ENCODE data around the gene CXCL6.

The CXCL6 gene

DNA sequence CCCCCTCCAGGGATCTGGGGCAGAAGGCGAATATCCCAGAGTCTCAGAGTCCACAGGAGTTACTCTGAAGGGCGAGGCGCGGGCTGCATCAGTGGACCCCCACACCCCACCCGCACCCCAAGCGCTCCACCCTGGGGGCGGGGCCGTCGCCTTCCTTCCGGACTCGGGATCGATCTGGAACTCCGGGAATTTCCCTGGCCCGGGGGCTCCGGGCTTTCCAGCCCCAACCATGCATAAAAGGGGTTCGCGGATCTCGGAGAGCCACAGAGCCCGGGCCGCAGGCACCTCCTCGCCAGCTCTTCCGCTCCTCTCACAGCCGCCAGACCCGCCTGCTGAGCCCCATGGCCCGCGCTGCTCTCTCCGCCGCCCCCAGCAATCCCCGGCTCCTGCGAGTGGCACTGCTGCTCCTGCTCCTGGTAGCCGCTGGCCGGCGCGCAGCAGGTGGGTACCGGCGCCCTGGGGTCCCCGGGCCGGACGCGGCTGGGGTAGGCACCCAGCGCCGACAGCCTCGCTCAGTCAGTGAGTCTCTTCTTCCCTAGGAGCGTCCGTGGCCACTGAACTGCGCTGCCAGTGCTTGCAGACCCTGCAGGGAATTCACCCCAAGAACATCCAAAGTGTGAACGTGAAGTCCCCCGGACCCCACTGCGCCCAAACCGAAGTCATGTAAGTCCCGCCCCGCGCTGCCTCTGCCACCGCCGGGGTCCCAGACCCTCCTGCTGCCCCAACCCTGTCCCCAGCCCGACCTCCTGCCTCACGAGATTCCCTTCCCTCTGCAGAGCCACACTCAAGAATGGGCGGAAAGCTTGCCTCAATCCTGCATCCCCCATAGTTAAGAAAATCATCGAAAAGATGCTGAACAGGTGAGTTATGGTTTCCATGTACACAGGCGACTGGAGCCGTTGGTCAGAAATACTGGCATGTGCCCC lies 32.9 kb downstream of the CXCL6 start, which contains the start of gene CXCL1:
TSS of gene CXCL1 (plus strand) at position 264 of the 926 bp plus-strand sequence. CDS start at position 342, 78 bp downstream.
- TF ChIP-seq, protein P1, sequence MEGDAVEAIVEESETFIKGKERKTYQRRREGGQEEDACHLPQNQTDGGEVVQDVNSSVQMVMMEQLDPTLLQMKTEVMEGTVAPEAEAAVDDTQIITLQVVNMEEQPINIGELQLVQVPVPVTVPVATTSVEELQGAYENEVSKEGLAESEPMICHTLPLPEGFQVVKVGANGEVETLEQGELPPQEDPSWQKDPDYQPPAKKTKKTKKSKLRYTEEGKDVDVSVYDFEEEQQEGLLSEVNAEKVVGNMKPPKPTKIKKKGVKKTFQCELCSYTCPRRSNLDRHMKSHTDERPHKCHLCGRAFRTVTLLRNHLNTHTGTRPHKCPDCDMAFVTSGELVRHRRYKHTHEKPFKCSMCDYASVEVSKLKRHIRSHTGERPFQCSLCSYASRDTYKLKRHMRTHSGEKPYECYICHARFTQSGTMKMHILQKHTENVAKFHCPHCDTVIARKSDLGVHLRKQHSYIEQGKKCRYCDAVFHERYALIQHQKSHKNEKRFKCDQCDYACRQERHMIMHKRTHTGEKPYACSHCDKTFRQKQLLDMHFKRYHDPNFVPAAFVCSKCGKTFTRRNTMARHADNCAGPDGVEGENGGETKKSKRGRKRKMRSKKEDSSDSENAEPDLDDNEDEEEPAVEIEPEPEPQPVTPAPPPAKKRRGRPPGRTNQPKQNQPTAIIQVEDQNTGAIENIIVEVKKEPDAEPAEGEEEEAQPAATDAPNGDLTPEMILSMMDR (IDR thresholded peaks at IDR 0.05; ENCODE audit: control insufficient read depth, extremely low read depth, insufficient read depth): no peak
- DNase-seq (ENCODE audit: low read depth): no peak
- H3K4me3 ChIP-seq (ENCODE audit: low read depth, low read length): no peak within 1 kb of the TSS

DNA sequence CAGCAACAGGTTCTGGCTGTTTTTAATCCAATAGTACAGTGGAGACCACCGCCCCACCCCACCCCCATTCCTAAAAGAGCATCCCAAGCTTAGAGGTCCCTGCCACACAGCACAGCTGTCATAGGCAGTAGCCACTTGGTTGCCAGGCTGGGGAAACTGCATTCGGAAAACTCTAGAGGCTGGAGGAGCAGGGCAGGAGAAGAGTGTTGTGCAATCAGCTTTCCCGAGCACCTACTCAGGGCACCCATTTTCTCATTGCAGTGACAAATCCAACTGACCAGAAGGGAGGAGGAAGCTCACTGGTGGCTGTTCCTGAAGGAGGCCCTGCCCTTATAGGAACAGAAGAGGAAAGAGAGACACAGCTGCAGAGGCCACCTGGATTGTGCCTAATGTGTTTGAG lies 33.8 kb downstream of the CXCL6 start:
- DNase-seq (ENCODE audit: low read depth): no peak
- TF ChIP-seq, protein P1 (IDR thresholded peaks at IDR 0.05; ENCODE audit: control insufficient read depth, extremely low read depth, insufficient read depth): no peak
- H3K4me3 ChIP-seq (ENCODE audit: low read depth, low read length): no peak overlapping the region

DNA sequence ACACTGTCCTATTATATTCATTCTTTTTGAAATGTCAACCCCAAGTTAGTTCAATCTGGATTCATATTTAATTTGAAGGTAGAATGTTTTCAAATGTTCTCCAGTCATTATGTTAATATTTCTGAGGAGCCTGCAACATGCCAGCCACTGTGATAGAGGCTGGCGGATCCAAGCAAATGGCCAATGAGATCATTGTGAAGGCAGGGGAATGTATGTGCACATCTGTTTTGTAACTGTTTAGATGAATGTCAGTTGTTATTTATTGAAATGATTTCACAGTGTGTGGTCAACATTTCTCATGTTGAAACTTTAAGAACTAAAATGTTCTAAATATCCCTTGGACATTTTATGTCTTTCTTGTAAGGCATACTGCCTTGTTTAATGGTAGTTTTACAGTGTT lies 34.3 kb downstream of the CXCL6 start:
- TF ChIP-seq, protein P1 (IDR thresholded peaks at IDR 0.05; ENCODE audit: control insufficient read depth, extremely low read depth, insufficient read depth): no peak
- no peak for DNase-seq (ENCODE audit: low read depth)
- H3K4me3 ChIP-seq (ENCODE audit: low read depth, low read length): no peak overlapping the region

DNA sequence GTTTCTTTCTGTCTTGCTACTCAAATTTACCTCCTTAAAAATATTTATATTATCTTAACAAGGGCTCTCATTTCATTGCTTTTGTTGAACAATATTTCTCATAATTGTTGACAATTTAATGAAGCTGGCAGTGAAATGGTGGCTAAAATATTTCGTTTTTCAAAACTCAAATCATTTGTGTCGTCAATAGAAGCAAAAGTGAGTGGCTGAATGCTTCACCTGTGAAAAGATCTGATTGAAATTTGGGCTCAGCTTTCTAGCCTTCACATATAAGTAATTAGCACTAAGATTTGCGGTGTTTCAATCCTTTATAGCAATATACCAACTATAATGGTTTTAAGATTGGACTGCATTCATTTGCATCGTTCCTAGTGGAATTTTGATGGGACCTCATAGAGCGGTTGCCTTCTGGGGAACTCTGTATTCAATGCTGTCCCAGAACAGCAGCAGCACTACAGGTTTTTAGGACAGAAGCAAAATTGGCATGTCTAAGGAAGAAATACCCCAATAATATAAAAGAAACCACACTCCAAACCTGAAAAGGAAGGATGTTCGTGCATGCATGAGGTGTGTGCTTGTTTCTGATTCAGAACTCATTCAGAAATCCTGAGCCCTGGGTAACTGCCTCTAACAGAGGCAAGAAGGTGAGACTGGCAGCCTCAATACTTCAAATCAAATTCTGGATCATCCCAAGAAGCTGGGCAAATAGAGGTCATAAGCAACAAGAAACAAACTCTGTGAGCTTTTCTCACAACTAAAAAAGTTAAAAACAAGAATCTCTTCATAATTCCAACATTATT lies 35.2 kb downstream of the CXCL6 start:
- TF ChIP-seq, protein P1 (IDR thresholded peaks at IDR 0.05; ENCODE audit: control insufficient read depth, extremely low read depth, insufficient read depth): no peak
- no peak for DNase-seq (ENCODE audit: low read depth)
- H3K4me3 ChIP-seq (ENCODE audit: low read depth, low read length): no peak overlapping the region

DNA sequence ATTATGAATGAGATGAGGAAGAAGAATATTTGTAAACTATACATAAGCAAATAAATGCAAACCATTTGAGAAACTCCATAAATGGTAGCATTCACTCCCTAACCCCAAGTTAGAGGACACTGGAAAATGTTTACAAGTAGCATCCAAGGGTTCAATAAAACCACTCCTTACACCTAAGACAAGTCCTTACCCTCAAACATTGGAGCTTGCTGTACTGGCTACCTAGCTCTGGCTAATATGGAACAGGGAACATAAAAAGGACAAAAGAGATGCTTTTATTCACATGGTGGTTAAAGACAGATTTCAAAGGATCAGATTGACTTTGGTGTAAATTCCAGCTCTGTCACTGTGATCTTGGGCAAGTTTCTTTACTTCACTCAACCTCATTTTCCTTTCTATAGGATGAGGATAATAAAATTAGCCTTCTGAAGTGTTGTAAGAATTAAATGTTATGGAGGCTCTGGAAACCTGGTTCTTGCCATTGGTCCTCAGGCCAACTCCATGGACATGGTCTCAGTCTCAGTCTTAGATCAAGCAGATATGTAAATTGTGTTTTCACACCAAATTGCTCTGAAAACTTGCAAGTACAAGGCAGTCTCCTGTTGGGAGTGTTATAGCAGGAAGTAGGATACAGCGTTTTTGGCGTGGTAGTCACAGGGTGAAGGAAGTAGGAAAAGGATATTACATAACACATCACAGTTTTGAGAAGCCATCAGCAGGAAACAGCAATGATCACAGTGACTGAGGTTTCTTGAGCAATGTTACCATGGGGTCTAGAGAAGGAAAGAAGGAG lies 36.0 kb downstream of the CXCL6 start:
- H3K4me3 ChIP-seq (ENCODE audit: low read depth, low read length): no peak overlapping the region
- TF ChIP-seq, protein P1 (IDR thresholded peaks at IDR 0.05; ENCODE audit: control insufficient read depth, extremely low read depth, insufficient read depth): no peak
- DNase-seq (ENCODE audit: low read depth): no peak

DNA sequence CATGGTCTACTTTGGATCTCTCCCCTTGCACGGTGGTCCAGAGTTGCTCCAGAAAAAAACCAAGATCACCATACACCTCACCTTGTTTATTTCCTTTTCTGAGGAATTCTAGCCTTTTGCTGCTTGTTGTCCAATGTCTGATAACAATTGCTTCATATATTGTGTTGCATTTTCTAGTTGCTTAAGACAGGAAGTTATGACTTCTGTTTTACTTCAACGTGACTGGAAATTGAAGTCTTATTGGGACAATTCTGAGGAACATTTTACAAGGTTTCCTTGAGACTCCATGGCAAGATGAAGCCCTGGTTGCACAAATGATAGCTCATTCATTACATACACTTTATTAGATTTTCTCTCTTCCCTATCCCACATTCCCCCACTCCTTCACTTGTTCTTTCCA lies 37.9 kb downstream of the CXCL6 start:
- TF ChIP-seq, protein P1 (IDR thresholded peaks at IDR 0.05; ENCODE audit: control insufficient read depth, extremely low read depth, insufficient read depth): no peak
- no peak for DNase-seq (ENCODE audit: low read depth)
- no peak overlapping the region for H3K4me3 ChIP-seq (ENCODE audit: low read depth, low read length)

All from LNCaP clone FGC (cell line).